Measurements from ENCODE around the gene DMXL2. TPM values are rescaled to one million over a fixed set of nuclear protein-coding genes. Genes with fewer than 3 reads are reported as not detected.

DMXL2 gene
- total and polyA plus RNA-seq, 12 donors, result 4.5 to 18.6 (median 6.9) TPM

DNA sequence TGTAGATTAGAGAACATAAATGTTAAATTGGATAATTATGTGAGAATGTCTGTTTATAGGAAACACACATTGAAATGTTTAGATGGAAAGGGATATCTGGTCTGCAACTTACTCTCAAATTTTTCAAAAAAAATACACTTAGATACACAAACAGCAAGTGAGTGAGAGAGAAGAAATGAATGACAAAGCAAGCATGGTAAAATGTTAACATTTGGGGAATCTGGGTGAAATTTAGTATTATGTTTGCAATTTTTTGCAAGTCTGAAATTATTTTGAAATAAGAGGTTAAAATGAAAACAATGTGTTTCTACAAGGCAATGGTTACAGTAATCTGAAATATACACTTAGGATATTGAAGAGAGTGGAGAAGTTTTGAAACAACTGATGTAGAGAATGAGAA is 146.8 kb downstream of the DMXL2 start:
- Histone ChIP-seq H3K9me3 (no peaks in the 10 kb centered on the region), H3K27me3 (no peaks in the 10 kb centered on the region), H3K4me3 (no peak overlapping the region), H3K27ac (no peak overlapping the region), H3K4me1 (no peaks in the 10 kb centered on the region), H3K36me3 (peaks cover 0 to 95% (median 9%) of the 10 kb centered on the region in 9 donors)
- ATAC-seq (no peak), DNase-seq (no peak)
- intact Hi-C loops (cut with DNase I), result no loop called here
- TF ChIP-seq, protein P1, sequence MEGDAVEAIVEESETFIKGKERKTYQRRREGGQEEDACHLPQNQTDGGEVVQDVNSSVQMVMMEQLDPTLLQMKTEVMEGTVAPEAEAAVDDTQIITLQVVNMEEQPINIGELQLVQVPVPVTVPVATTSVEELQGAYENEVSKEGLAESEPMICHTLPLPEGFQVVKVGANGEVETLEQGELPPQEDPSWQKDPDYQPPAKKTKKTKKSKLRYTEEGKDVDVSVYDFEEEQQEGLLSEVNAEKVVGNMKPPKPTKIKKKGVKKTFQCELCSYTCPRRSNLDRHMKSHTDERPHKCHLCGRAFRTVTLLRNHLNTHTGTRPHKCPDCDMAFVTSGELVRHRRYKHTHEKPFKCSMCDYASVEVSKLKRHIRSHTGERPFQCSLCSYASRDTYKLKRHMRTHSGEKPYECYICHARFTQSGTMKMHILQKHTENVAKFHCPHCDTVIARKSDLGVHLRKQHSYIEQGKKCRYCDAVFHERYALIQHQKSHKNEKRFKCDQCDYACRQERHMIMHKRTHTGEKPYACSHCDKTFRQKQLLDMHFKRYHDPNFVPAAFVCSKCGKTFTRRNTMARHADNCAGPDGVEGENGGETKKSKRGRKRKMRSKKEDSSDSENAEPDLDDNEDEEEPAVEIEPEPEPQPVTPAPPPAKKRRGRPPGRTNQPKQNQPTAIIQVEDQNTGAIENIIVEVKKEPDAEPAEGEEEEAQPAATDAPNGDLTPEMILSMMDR (IDR thresholded peaks at IDR 0.05), result no peak

- intact Hi-C loops (cut with DNase I), result no loop called here
- TF ChIP-seq, protein P1 (IDR thresholded peaks at IDR 0.05), result no peak
- DNase-seq (no peak), ATAC-seq (no peak)
- H3K4me3 ChIP-seq, result no peak overlapping the region
- H3K4me1 ChIP-seq, result no peaks in the 10 kb centered on the region
- H3K27ac ChIP-seq, result no peak overlapping the region
- 96 to 97% methylated on average over 5 of the region's 5 CpGs for WGBS, 2 donors
- peaks cover 0 to 70% (median 7%) of the 10 kb centered on the region in 9 donors for H3K36me3 ChIP-seq
- H3K9me3 ChIP-seq, result no peaks in the 10 kb centered on the region
- no peaks in the 10 kb centered on the region for H3K27me3 ChIP-seq
Measured at GRCh38 chr15:51470512-51470911, 152.1 kb downstream of the DMXL2 start.

DNA sequence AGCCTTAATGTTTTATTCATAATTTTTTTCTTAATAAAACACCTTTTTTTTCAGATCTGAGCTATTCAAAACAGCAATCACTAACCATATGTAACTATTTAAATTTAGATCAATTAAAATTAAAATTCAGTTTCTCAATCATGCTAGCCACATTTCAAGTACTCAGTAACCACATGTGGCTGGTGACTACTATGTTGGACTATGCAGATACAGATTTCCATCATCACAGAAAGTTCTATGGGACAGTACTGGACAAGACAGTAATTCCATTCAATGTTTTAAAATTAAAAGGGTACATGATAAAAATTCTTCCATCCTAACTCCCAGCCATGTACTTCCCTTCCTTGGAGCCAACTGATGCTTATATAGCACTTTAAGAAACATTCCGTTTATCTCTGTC is 161.8 kb downstream of the DMXL2 start:
- Histone ChIP-seq H3K4me3 (no peak overlapping the region), H3K27ac (no peak overlapping the region), H3K27me3 (no peaks in the 10 kb centered on the region), H3K36me3 (peaks cover 0 to 98% (median 14%) of the 10 kb centered on the region in 9 donors), H3K4me1 (no peaks in the 10 kb centered on the region), H3K9me3 (no peaks in the 10 kb centered on the region)
- DNase-seq, result no peak
- WGBS, 2 donors, result 93 to 96% methylated on average over 1 of the region's 1 CpG
- intact Hi-C loops (cut with DNase I), result no loop called here
- TF ChIP-seq, protein P1 (IDR thresholded peaks at IDR 0.05), result no peak
- ATAC-seq, result no peak

- H3K9me3 ChIP-seq, result no peaks in the 10 kb centered on the region
Measured at GRCh38 chr15:51450001-51450400, 172.6 kb downstream of the DMXL2 start.

More at GRCh38 chr15:51450001-51450400, 172.6 kb downstream of the DMXL2 start:
- Histone ChIP-seq H3K27me3 (no peaks in the 10 kb centered on the region), H3K4me1 (no peaks in the 10 kb centered on the region), H3K36me3 (peaks cover 0 to 87% (median 25%) of the 10 kb centered on the region in 9 donors), H3K4me3 (no peak overlapping the region), H3K27ac (no peak overlapping the region)
- ATAC-seq, result no peak
- intact Hi-C loops (cut with DNase I), result no loop called here
- TF ChIP-seq, protein P1 (IDR thresholded peaks at IDR 0.05), result no peak
- no peak for DNase-seq
- WGBS, 2 donors, result 71 to 74% methylated on average over 6 of the region's 6 CpGs

Measured in heart right ventricle (tissue), 16 donors.